GM18951 (cell line): Measurements from ENCODE around the gene ARID4A.

ENCODE experiments used
- POLR2A ChIP-seq: IDR thresholded peaks from 4 replicates; pipeline ENCODE4 v1.6.1; 2011; ENCODE audit warnings: mild to moderate bottlenecking; ENCODE audit not compliant: insufficient read length, insufficient read depth; ENCODE audit errors: extremely low read depth
- in situ Hi-C: fragments of 300-500 bp; cut with MboI; formaldehyde crosslinking; loops from one replicate; pipeline ENCODE4 v1.12.0; 2022; ENCODE audit warnings: low sequenced_read_pairs, mixed read lengths, inconsistent platforms; ENCODE audit not compliant: unreplicated experiment

The ARID4A gene

DNA sequence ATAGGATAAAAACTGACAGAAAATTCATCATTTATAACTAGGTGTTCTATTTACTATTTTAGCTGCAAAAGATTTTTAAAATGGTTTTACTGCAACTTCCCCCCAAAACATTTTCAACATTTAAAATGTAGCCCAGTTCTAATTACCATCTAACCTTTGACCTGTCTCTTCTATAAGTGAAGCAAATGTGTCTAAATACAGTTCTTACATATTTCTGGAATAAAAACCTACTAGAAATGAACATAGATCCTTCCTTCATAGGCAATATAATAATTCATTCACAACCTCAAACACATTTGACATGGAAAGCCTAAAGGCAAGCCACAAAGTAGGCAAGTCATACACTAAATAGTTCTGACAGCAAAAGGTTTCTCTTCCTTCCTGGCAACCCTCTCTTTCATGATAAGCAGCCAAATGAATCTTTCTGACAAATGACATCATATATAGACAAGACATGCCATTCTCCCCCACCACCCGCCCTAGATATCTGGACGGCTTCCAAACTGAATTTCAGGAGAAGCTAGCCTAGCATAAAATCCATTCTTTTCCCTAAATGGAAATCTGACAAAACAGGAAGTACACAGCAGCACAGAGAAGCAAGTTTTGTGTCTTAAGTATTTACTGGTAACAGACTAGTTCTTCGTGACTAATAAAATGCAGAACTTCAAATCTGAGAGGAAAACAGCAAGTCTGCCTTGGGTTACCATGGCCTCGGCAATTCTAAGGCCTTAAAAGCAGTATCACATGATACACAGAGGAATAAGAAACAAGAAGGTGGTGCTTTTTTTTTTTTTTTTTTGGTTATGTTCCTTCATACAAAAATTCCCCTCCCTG is 17.2 kb upstream of the ARID4A start:
- TF ChIP-seq POLR2A: no peak

GRCh38 chr14:58281969-58282368 is 16.4 kb upstream of the ARID4A start:
- TF ChIP-seq POLR2A: no peak
- in situ Hi-C loops: no loop called here

More for the DNA sequence above, 17.2 kb upstream of the ARID4A start:
- in situ Hi-C loops: no loop called here

- no peak for TF ChIP-seq POLR2A
- in situ Hi-C loops: no loop called here
Observed at GRCh38 chr14:58282925-58283593, 15.3 kb upstream of the ARID4A start.

DNA sequence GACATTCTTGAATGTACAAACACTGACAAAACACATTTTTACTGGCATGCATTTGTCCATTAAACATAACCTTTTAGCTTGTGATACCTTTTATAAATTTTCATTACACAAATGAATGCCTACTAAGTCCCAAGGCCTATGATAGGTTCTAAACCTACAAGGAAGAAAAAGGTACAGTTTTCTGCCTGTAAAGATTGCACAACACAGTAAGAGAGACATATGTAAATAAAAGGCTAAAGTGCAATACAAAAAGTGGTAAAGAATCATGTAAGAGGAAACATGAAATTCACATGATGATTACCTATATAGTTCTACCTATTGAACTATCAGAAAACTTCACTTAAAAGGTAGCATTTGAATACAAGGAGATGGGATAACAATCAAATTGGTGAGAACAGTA is 14.6 kb upstream of the ARID4A start:
- no peak for TF ChIP-seq POLR2A
- in situ Hi-C loops: no loop called here

DNA sequence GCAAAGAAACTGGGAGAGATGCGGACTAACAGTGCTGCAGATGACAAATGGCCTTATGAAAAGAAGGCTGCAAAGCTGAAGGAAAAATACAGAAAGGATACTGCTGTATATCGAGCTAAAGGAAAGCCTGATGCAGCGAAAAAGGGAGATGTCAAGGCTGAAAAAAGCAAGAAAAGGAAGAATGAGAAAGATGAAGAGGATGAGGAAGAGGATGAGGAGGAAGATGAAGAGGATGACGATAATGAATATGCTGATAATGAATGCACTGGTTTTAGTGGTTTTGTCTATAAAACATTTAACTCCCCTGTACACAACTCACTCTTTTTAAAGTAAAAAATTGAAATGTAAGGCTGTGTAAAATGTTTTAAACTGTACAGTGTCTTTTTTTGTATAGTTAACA is 13.2 kb upstream of the ARID4A start:
- in situ Hi-C loops: no loop called here
- no peak for TF ChIP-seq POLR2A

DNA sequence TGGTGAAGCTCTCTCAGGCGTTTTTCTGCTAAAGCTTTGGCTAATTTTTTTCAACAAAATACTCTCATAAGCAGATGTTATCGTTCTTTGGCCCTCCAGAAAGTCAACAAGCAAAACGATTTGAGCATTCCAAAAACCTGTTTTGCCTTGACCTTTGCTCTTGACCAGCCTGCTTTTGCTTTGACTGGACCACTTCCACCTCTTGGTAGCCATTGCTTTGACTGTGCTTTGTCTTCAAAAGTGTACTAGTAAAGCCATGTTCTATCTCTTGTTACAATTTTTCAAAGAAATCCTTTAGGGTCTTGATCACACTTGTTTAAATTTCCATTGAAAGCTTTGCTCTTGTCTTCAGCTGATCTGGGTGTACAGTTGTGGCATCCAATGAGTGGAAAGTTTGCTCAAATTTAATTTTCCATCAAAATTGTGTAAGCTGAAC is 10.7 kb upstream of the ARID4A start:
- in situ Hi-C loops: no loop called here
- no peak for TF ChIP-seq POLR2A

DNA sequence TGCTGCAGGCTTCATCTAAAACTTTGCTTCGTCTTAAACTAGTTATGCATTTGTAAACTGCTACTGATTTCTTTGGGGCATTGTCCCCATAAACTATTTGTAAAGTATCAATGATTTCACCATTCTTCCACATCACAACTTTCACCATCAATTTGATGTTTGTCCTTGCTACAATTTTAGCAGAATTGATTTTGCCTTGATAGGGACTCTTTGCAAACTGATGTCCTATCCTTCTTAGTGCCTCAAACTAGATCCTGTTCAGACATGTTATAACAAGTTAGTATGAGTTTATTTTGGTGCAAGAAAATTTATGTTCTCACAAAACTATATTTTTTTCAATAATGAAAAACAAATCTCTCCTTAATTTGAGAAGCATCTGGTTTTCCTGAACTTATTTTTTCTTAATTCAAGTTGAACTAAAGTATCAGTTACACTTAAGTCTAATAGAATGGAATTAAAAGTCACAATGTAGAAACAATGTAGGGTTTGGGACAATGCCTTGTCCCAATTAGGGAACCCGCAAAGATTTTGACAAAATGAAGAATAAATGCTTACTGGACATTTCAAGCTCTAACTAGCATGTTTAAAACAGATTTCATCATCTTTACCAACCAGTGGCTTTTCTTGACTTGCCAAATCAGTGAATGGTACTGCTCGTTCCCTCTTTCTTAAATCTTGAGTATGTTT is 10.1 kb upstream of the ARID4A start:
- in situ Hi-C loops: no loop called here
- TF ChIP-seq POLR2A: no peak

DNA sequence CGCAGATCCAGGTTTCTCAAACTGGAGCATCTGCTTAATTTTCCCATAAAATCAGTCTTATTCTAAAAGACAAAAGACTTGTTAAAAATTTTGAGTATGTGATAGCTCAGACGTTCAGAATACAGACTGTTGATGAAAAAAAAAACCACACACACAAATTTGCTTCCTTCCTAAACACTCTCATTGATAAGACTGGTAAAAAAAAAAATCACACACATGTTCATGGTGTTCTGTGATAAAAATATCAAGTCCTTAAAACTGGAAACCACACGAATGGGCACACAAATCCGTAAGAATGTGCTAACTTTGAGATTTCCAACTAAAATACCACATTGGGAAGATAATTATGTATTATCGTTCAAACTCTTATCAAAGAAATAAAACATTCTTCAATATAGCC is 6.7 kb upstream of the ARID4A start:
- no peak for TF ChIP-seq POLR2A
- in situ Hi-C loops: no loop called here

GRCh38 chr14:58292187-58292586 is 6.2 kb upstream of the ARID4A start:
- TF ChIP-seq POLR2A: no peak
- in situ Hi-C loops: no loop called here

- no peak for TF ChIP-seq POLR2A
- in situ Hi-C loops: no loop called here
Observed at GRCh38 chr14:58294201-58294600, 4.2 kb upstream of the ARID4A start.

GRCh38 chr14:58296726-58297125 is 1.6 kb upstream of the ARID4A start:
- in situ Hi-C loops: no loop called here
- TF ChIP-seq POLR2A: no peak

- in situ Hi-C loops: no loop called here
- no peak for TF ChIP-seq POLR2A
Observed at GRCh38 chr14:58297412-58297761, 968 bp upstream of the ARID4A start.

- peak; percentile 91 for TF ChIP-seq POLR2A
- in situ Hi-C loops: no loop called here
Observed at GRCh38 chr14:58297762-58298476, 436 bp upstream of the ARID4A start.
